Effector CD8-positive, alpha-beta T cell (primary cell): Measurements from ENCODE around the gene MYLK3.
"Not testable (repeated sequence)": the region's sequence is repeated elsewhere in the genome, so short reads cannot be mapped to it uniquely, and the experiment has no call there.

Source experiments
- DNase-seq: peaks from one replicate; lab custom pipeline; 2025; lab: John Stamatoyannopoulos, UW

Gene MYLK3

DNA sequence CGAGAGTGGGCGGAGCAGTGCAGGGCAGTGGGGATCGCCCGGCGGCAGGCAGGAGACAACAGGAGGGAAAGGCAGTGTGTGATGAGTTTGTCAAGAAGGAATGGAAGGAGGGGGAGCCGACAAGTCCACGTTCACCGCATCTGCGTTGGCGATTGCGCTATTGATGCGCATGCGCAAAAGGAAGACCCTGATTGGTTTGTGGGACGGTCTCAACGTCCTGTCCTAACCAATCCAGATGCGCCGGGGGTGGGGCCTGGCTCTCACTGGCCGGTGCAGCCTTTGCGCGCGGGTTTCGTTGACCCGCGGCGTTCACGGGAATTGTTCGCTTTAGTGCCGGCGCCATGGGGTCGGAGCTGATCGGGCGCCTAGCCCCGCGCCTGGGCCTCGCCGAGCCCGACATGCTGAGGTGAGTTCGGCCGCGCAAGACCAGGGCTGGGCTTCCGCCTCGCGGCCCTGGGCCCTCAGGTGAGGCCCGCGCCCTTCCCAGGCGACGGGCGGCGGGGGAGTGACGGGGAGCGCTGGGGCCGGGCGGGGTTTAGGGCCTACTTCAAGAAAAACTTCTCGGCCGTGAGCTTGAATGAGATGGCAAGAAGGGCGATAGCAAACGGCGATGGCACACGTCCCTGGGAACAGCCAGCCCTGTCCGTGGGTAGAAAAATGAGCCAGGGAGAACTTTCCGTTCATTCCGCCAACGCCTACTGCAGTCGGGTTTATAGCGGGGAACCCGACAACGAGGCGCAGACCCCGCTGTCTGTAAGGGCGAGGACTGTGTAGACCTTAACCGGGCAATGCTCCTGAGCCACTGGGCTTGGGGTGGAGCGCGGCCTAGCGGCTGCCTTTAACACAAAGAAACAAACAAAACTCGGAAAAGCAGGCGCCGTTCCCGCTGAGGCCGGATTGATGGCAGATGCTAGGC, 58.5 kb downstream of the MYLK3 start, which contains the start of gene ORC6:
Gene ORC6 (plus strand): TSS at position 295 of the 916 bp plus-strand sequence. CDS start 47 bp downstream, at position 342.
- DNase-seq: peak; percentile 95

DNA sequence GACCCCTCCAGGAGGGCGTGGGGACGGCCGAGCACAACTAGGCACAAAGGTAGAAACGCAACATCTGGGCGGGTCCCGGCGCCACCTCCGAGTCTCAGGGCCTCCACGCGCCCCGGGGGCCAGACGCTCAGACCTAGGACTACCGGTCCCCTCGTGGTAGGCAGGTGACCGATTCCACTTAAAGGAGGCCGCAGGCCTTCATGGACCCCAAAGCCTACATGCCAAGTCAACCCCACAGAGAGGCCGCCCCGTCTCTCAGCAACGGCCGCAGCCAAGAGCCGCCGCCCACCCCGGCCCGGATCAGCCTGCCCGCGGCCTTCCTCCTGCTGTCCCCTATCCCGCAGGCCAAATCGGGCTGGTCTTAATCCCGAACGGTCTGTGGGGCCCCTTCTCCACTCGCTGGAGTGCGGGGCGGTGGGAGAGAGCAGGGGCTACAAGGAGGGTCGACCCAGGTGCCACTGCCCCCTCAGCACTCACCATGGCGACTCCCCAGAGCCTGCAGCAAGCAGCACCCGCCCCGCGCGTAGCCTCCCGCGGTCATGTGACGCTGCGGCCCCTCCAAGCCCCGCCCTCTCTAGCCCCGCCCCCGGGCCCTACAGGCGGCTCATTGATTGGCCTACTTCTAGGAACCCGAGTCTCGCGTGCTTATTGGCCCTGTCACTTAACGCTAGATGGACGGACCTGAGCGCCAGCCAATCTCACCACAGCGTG, 59.3 kb downstream of the MYLK3 start, which contains the start of gene VPS35:
Gene VPS35 (minus strand): TSS at position 525 of the 711 bp plus-strand sequence. CDS start 45 bp downstream, at position 480.
- DNase-seq: peak; percentile 99

DNA sequence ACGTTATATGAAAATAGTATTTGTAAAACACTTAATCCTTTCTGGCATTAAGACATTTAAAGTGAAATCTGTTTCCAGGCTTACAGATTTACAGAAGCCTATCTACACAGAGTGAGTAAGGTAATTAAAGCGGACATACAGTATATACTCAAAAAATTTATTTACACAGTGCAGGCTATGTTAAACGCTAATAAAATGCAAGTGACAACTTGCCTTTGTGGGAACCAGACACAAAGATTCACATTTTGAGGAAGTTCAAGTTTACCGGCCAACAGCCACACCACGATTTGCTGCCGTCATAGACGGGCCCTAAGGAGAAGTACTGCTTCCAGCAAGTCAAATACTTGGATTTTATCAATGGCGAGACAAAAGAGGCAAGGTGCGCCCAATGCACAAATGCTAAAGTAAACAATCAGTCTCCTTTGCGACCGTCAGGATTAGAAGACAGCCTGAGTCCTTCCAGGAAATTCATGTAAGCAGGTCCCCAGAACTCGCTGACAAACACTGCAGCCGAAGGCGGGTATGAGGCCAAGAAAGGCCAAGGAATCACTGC, 60.0 kb downstream of the MYLK3 start:
- DNase-seq: no peak

DNA sequence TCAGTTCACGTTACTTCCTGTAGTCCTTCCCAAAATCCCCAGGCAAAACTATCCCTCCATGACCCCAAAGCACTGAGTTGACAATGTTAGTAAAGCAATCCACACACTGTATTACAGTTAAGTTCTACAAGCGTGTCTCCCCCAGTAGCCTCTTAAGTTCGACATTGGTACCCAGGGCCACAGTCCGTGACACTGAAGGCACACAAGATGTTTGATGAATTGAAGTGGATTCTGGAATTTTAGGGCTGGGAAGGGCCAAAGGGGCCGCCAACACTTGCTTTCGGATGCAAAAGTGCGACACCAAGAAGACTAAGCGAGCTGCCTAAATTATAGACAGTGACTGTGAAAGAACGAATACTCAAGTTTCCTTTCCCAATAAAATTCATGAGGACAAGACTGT, 60.7 kb downstream of the MYLK3 start:
- no peak for DNase-seq

DNA sequence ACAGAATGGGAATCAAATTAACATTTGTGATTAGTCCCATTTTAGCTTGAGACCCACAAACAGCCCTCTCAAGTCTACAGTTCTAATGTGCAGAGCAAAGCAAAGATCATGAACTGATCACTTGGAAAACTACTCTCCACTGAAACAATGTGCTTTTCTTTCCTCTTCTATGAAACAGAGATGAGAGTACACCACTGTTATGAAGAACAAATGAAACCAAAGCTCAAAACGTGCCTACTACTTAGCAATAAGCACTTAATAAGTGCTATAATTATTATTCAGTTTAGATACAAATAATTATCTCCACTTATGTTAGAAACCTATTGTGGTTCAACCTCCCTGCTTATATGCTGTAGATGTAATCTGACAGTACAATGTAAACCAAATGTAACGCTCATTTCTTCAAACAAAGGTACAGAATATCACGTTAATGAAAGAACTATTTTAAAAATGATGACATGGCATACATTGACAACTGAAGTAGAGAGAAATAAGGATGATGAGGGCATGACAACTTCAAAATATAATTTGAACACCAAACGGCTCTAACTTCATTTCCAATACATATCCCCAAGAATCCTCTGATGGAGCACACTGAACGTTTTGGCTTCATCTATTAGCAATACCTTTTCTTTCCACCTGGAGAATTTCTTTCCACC, 61.2 kb downstream of the MYLK3 start:
- DNase-seq: no peak

DNA sequence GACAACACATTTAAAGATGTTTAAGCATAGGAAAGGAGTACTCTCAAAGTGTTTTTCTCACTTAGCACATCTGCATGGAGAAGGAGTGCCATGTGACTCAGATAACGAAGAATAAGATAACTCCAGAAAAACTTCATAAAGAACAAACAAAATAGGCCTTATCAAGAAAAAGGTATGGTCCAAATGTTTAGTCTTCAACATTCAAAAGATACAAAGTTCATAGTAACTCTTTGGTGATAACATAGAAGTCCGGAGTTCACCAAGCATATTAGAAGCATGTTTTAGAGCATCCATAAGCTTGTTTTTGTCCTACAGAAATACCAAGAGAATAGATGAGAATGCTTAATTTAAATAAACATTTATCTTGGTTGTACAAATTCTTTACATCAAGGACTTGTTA, 66.3 kb downstream of the MYLK3 start:
- DNase-seq: not testable (repeated sequence)

DNA sequence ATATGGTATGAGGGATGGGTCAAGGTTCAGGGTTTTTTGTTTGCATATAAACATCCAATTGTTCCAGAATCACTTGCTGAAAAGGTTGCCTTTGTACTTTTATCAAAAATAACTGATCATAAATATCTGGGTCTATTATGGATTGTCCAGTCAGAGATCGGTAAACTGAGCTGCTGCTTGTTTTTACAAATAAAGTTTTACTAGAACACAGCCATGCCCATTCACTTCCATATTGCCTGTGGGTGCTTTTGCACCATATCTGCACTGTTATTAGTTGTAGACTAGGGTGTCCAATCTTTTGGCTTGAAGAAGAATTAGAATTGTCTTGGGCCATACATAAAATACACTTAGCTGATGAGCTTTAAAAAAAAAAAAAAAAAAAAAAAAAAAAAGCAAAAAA, 70.2 kb downstream of the MYLK3 start:
- not testable (repeated sequence) for DNase-seq

DNA sequence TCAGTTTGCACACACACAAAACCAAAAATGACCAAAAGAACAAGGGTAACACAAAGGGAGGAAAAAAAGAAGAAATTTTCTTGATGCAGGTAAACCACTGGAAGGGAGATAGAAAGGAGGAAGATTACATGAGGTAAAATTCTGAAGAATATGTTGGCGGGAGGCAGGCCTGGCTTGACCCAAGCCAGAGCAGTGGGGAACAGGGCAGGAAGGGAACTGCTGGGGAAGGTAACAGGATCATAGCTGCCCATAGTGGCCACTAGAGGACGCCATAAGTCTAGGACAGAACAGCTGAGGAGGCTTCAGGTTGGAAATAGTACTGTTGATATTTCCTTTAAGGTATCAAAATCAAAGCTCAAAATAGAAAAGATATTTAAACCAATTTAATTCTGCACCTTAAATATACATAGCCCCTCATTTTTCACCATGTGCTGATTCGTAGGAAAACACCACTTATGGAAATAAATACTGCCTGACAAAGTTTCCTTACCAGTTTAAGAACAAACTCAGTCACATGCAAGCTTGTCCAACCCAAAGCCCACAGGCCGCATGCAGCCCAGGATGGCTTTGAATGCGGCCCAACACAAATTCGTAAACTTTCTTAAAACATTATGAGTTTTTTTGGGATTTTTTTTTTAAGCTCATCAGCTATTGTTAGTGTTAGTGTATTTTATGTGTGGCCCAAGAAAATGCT, 74.7 kb downstream of the MYLK3 start:
- peak; percentile 7 for DNase-seq

DNA sequence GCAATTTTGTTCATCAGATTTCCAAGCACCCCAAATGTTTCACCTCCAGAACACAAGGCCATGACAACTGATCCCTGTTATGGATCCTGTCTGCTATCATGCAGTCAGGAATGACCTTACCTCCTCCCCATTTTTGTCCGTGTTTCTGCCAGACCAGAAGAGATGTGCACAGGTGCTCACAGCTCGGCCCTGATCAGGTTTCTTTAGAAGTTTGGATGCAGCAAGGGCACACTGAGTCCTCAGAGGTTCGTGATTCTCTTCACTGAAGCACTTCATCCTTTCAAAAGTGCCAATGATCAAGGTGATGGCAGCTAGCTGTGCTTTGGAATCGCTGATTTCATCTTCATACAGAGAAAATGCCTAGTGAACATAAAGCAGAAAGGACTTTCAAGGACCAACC, 86.0 kb downstream of the MYLK3 start:
- no peak for DNase-seq

DNA sequence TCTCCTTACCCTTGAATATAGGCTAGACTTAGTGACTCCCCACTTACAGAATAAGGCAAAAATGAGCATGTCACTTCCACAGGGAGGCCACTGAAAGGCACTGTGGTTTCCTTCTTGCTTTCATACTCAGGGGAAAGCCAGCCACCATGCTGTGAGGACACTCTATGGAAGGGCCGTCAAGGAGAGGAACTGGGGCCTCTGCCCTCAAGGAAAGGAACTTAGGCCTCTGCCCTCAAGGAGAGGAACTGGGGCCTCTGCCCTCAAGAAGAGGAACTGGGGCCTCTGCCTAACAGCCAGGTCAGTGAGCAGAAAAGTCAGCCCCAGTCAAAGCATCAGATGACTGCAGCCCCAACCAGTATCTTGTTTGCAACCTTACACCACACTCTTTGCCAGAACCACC, 89.2 kb downstream of the MYLK3 start:
- no peak for DNase-seq
